CD14-positive monocyte (primary cell): ENCODE measurements around the gene DAPK1. TPM values are rescaled to one million over a fixed set of nuclear protein-coding genes. Genes with fewer than 3 reads are reported as not detected.

Source experiments
- DNase-seq, 3 donors: peaks; one replicate each; pipeline ENCODE4 v3.0.0-alpha.2; 2011 to 2022
- H2AFZ ChIP-seq: 2 replicates; pipeline ENCODE4 v1.6.0; 2012; ENCODE audit warnings: mild to moderate bottlenecking, low read depth, low read length, inconsistent platforms; ENCODE audit not compliant: insufficient read depth, poor library complexity, severe bottlenecking
- H3K27ac ChIP-seq, 2 donors: 1 replicate in 1 of 2; 2 replicates in 1 of 2; pipeline ENCODE4 v1.5.1; 2012 to 2013; ENCODE audit warnings: low read length in 2 of 2, control low read depth in 1 of 2, inconsistent platforms in 1 of 2, low read depth in 1 of 2, mild to moderate bottlenecking in 1 of 2
- H3K27me3 ChIP-seq, 2 donors: one replicate each; pipeline versions ENCODE4 v1.6.0 to v1.6.1; 2011 to 2013; ENCODE audit warnings: low read length in 2 of 2; ENCODE audit not compliant: control insufficient read depth in 2 of 2, insufficient read depth in 2 of 2
- H3K36me3 ChIP-seq, 2 donors: replicated peaks in 1 of 2; 1 replicate in 1 of 2; 2 replicates in 1 of 2; pipeline versions ENCODE4 v1.5.1 to v1.6.1; 2012 to 2013; ENCODE audit warnings: low read length in 2 of 2, control low read depth in 1 of 2, inconsistent platforms in 1 of 2, mild to moderate bottlenecking in 1 of 2; ENCODE audit not compliant: insufficient read depth in 2 of 2, control insufficient read depth in 1 of 2
- H3K4me1 ChIP-seq, 2 donors: 1 replicate in 1 of 2; 2 replicates in 1 of 2; pipeline versions ENCODE4 v1.5.1 to v1.6.1; 2012 to 2013; ENCODE audit warnings: low read length in 2 of 2, control low read depth in 1 of 2, inconsistent platforms in 1 of 2, mild to moderate bottlenecking in 1 of 2, moderate library complexity in 1 of 2; ENCODE audit not compliant: insufficient read depth in 2 of 2, control insufficient read depth in 1 of 2
- H3K4me2 ChIP-seq: replicated peaks from 2 replicates; pipeline ENCODE3; 2012; ENCODE audit warnings: low read length, moderate library complexity, mild to moderate bottlenecking; ENCODE audit not compliant: poor library complexity, severe bottlenecking; ENCODE audit errors: extremely low read depth
- H3K4me3 ChIP-seq, 3 experiments: fragments of 200-600 bp in 1 of 3; sonication (generic) in 1 of 3; replicated peaks in 1 of 3; 1 replicate in 2 of 3; 2 replicates in 1 of 3; pipeline ENCODE4 v1.5.1; 2011 to 2013; ENCODE audit warnings: low read length in 3 of 3, mild to moderate bottlenecking in 3 of 3, control low read depth in 2 of 3, low read depth in 2 of 3, inconsistent platforms in 1 of 3, moderate library complexity in 1 of 3
- H3K79me2 ChIP-seq: 2 replicates; pipeline ENCODE4 v1.6.0; 2012; ENCODE audit warnings: mild to moderate bottlenecking, control low read depth, inconsistent platforms, low read length, moderate library complexity; ENCODE audit not compliant: insufficient read depth
- H3K9ac ChIP-seq: 2 replicates; pipeline ENCODE4 v1.6.0; 2017; ENCODE audit warnings: low read length, mild to moderate bottlenecking; ENCODE audit not compliant: insufficient read depth, poor library complexity, severe bottlenecking
- H3K9me3 ChIP-seq, 2 donors: replicated peaks in 1 of 2; 1 replicate in 1 of 2; 2 replicates in 1 of 2; pipeline versions ENCODE4 v1.5.1 to v1.6.1; 2012 to 2013; ENCODE audit warnings: low read length in 2 of 2, control low read depth in 1 of 2; ENCODE audit not compliant: control insufficient read depth in 1 of 2, insufficient read depth in 1 of 2
- H4K20me1 ChIP-seq: 2 replicates; pipeline ENCODE4 v1.6.0; 2012; ENCODE audit warnings: mild to moderate bottlenecking, low read length, control low read depth, moderate library complexity; ENCODE audit not compliant: insufficient read depth
- H3K27ac Mint-ChIP-seq, 7 donors: one replicate each; pipeline ENCODE4 v1.8.0; 2020; ENCODE audit warnings: mild to moderate bottlenecking in 7 of 7, mixed read lengths in 7 of 7, moderate library complexity in 6 of 7, inconsistent platforms in 2 of 7
- H3K27me3 Mint-ChIP-seq, 3 donors: one replicate each; pipeline ENCODE4 v1.8.0; 2021 to 2022; ENCODE audit warnings: low read depth in 3 of 3, mild to moderate bottlenecking in 3 of 3, mixed read lengths in 3 of 3, moderate library complexity in 3 of 3, inconsistent platforms in 1 of 3
- H3K36me3 Mint-ChIP-seq, 2 donors: one replicate each; pipeline ENCODE4 v1.8.0; 2020; ENCODE audit warnings: mixed read lengths in 2 of 2, inconsistent platforms in 1 of 2, mild to moderate bottlenecking in 1 of 2
- H3K4me1 Mint-ChIP-seq: one replicate; pipeline ENCODE4 v1.8.0; 2020; ENCODE audit warnings: mild to moderate bottlenecking, mixed read lengths
- H3K4me3 Mint-ChIP-seq, 2 donors: one replicate each; pipeline ENCODE4 v1.8.0; 2020; ENCODE audit warnings: mild to moderate bottlenecking in 2 of 2, mixed read lengths in 2 of 2, moderate library complexity in 1 of 2
- H3K9me3 Mint-ChIP-seq, 7 donors: one replicate each; pipeline ENCODE4 v1.8.0; 2020 to 2022; ENCODE audit warnings: mixed read lengths in 7 of 7, mild to moderate bottlenecking in 6 of 7, moderate library complexity in 6 of 7, inconsistent platforms in 2 of 7
- WGBS: methylation state at CpG from one replicate; pipeline ENCODE4 v1.1.5; 2013; ENCODE audit warnings: missing lambda C conversion rate; ENCODE audit not compliant: insufficient coverage; 5-methylcytosine and 5-hydroxymethylcytosine counted together
- intact Hi-C, 2 donors: fragments of 100-400 bp; cut with micrococcal nuclease; formaldehyde crosslinking; loops; one replicate each; pipeline versions ENCODE4 v1.15.0 to v1.15.1; 2023
- polyA plus RNA-seq, 3 donors: library from polyadenylated mRNA; depleted of rRNA in 1 of 3; unstranded in 2 of 3; stranded (reverse) in 1 of 3; fragments of 300-500 nt in 2 of 3; fragments of >200 nt in 1 of 3; fragmentation: Illumina TruSeq in 2 of 3; gene quantifications; 1 replicate in 2 of 3; 2 replicates in 1 of 3; pipeline ENCODE4 v1.2.3, GENCODE V29; 2012 to 2021
- TF ChIP-seq, protein P1 (sequence below): fragments of 200-600 bp; IDR thresholded peaks from one replicate; pipeline ENCODE4 v1.8.0; 2022; ENCODE audit warnings: antibody characterized with exemption, mild to moderate bottlenecking

The DAPK1 gene
- polyA plus RNA-seq, 3 donors = 24.1 to 102 (median 44.4) TPM

DNA sequence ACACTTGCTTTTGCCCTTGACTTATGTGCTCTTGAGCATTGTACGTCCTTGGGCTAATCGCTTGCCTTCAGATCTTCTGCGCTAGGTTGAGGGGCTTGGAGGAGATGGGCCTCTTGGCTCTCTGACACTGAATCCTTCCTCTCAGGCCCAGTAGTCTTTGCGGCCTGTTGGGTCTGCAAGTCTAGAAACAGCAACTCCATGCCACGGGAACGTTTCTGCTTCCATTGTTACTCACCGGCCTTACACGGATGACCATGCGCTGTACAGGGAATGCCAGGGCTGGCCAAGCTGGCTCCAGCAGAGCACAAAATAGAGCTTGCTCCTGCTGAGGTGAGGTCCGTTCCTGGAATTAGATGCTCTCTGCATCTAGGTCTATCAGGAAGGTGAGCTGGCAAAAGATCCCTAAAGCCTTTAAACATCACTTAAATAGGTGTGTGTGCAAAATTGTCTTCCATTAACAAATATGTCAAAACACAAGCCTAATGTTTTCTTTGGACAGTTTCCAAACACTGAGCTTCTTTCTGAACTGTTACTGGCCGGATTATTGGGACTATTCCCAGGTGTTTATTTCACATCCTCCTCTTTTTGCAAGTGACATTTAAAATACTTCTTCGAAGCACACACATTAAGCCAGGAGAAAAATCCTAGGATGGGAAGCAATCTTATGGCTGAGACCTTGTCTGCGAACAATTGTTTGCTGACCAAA is 29.7 kb downstream of the DAPK1 start:
- peaks cover 0 to 2% (median 2%) of the 10 kb centered on the region in 3 donors for H3K27me3 Mint-ChIP-seq
- H2AFZ ChIP-seq = no peak overlapping the region
- intact Hi-C loops = no loop called here
- H3K4me2 ChIP-seq = no peak overlapping the region
- H3K4me3 ChIP-seq = no peak overlapping the region
- no peaks in the 10 kb centered on the region for H3K9me3 ChIP-seq
- peaks cover 75% of the 10 kb centered on the region for H4K20me1 ChIP-seq
- TF ChIP-seq, protein P1, sequence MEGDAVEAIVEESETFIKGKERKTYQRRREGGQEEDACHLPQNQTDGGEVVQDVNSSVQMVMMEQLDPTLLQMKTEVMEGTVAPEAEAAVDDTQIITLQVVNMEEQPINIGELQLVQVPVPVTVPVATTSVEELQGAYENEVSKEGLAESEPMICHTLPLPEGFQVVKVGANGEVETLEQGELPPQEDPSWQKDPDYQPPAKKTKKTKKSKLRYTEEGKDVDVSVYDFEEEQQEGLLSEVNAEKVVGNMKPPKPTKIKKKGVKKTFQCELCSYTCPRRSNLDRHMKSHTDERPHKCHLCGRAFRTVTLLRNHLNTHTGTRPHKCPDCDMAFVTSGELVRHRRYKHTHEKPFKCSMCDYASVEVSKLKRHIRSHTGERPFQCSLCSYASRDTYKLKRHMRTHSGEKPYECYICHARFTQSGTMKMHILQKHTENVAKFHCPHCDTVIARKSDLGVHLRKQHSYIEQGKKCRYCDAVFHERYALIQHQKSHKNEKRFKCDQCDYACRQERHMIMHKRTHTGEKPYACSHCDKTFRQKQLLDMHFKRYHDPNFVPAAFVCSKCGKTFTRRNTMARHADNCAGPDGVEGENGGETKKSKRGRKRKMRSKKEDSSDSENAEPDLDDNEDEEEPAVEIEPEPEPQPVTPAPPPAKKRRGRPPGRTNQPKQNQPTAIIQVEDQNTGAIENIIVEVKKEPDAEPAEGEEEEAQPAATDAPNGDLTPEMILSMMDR = no peak
- 83% methylated on average over 7 of the region's 13 CpGs for WGBS
- H3K4me1 Mint-ChIP-seq = peaks cover 37% of the 10 kb centered on the region
- peaks cover 0 to 31% of the 10 kb centered on the region in 2 donors for H3K36me3 ChIP-seq
- peaks cover 40 to 51% of the 10 kb centered on the region in 2 donors for H3K36me3 Mint-ChIP-seq
- H3K27me3 ChIP-seq = no peaks in the 10 kb centered on the region
- peaks cover 0 to 2% (median 0%) of the 10 kb centered on the region in 7 donors for H3K9me3 Mint-ChIP-seq
- DNase-seq = no peak
- H3K9ac ChIP-seq = no peak overlapping the region
- peaks cover 27 to 34% of the 10 kb centered on the region in 2 donors for H3K4me1 ChIP-seq
- peaks cover 26% of the 10 kb centered on the region for H3K79me2 ChIP-seq
- H3K4me3 Mint-ChIP-seq = no peak overlapping the region
- peak overlapping the region in 1 of 7 donors; percentile 66 for H3K27ac Mint-ChIP-seq
- H3K27ac ChIP-seq = no peak overlapping the region

- no peaks in the 10 kb centered on the region for H3K27me3 ChIP-seq
- Mint-ChIP-seq H3K27ac (peak overlapping the region in 3 of 7 donors; percentile 23 to 83 (median 60)), H3K9me3 (peaks cover 0 to 2% (median 0%) of the 10 kb centered on the region in 7 donors), H3K4me1 (peaks cover 37% of the 10 kb centered on the region), H3K36me3 (peaks cover 33 to 43% of the 10 kb centered on the region in 2 donors), H3K27me3 (peaks cover 0 to 2% (median 2%) of the 10 kb centered on the region in 3 donors), H3K4me3 (peak overlapping the region in 1 of 2 donors; percentile 58)
- H3K9ac ChIP-seq = no peak overlapping the region
- no peak overlapping the region for H3K27ac ChIP-seq
- 67% methylated on average over 2 of the region's 6 CpGs for WGBS
- intact Hi-C loops = no loop called here
- H3K36me3 ChIP-seq = peaks cover 0 to 27% of the 10 kb centered on the region in 2 donors
- H2AFZ ChIP-seq = no peak overlapping the region
- no peak overlapping the region for H3K4me3 ChIP-seq
- H3K79me2 ChIP-seq = peaks cover 24% of the 10 kb centered on the region
- no peak overlapping the region for H3K4me2 ChIP-seq
- no peak for DNase-seq
- TF ChIP-seq, protein P1 = no peak
- H3K9me3 ChIP-seq = no peaks in the 10 kb centered on the region
- peaks cover 75% of the 10 kb centered on the region for H4K20me1 ChIP-seq
- H3K4me1 ChIP-seq = peaks cover 27 to 34% of the 10 kb centered on the region in 2 donors
These were observed 31.3 kb downstream of the DAPK1 start for GRCh38 chr9:87528969-87529368.
